ENCODE results near the gene SLC9A4. TPM values are rescaled to one million over a fixed set of nuclear protein-coding genes. Genes with fewer than 3 reads are reported as not detected.

SLC9A4 gene
- total RNA-seq, 2 donors from 2014 or later: not detected

DNA sequence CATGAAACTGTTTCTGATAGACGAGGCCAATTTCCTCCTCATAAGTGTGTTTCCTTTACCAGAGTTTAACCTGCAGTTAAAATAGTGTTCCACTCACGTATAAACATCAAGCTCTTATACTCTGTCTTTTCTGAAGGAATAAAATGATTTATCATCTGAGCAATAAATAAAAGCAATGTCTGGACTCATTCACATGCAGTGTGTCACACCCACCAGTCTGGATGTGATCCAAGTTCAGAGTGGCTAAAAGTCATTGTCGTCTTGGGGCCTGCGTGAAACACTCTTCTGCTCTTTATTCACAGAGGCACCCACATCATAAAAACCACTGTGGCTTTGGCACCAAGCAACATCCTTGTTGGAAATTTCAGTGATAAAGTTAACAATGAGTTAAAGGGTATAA lies 19.5 kb upstream of the SLC9A4 start:
- H3K4me1 ChIP-seq: no peaks in the 10 kb centered on the region
- DNase-seq (ENCODE audit: low spot score): no peak
- no peak for TF ChIP-seq CTCF (IDR thresholded peaks at IDR 0.05)

DNA sequence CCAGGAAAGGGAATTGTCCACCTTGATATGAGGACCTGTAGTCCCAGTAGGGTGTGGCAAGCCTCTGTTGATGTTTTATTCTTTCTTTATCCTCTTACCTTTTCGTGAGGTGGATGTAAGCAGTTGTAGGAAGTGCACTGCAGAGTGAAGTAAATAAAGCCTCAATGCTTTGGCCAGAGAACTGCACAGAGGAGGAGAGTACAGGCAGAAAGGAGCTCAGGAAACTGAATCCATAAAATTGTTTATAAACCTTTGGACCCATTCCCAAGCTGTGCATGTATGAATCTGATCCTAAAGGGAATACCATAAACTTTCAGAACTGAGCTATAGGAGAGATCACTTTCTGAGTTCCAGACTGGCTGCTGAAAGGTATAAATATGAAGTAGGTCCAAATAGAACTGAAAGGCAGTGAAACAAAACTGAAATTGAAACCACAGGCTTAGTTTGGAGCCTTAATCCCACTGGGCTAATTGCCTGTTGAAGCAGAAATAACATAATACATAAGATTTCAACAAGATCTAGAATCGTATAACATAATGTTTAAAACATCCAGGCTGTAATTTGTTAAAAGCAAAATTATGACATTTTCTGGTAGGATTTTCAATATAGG lies 17.9 kb upstream of the SLC9A4 start:
- Histone ChIP-seq H3K4me3 (no peak overlapping the region), H3K4me1 (no peaks in the 10 kb centered on the region), H3K27me3 (no peaks in the 10 kb centered on the region), H3K36me3 (no peaks in the 10 kb centered on the region), H3K27ac (no peak overlapping the region), H3K9me3 (peaks cover 0 to 7% of the 10 kb centered on the region in 2 donors)
- DNase-seq (ENCODE audit: low spot score): no peak
- no peak for TF ChIP-seq CTCF (IDR thresholded peaks at IDR 0.05)

More for the DNA sequence above, 19.5 kb upstream of the SLC9A4 start:
- peaks cover 0 to 7% of the 10 kb centered on the region in 2 donors for H3K9me3 ChIP-seq
- H3K4me3 ChIP-seq: no peak overlapping the region
- no peaks in the 10 kb centered on the region for H3K27me3 ChIP-seq
- H3K27ac ChIP-seq: no peak overlapping the region
- no peaks in the 10 kb centered on the region for H3K36me3 ChIP-seq

- H3K27me3 ChIP-seq: no peaks in the 10 kb centered on the region
Measured at GRCh38 chr2:102460467-102460866, 12.6 kb upstream of the SLC9A4 start.

GRCh38 chr2:102461188-102461587 lies 11.8 kb upstream of the SLC9A4 start:
- H3K9me3 ChIP-seq: peaks cover 0 to 2% of the 10 kb centered on the region in 2 donors
- no peak for TF ChIP-seq CTCF (IDR thresholded peaks at IDR 0.05)
- H3K27ac ChIP-seq: no peak overlapping the region
- H3K4me3 ChIP-seq: no peak overlapping the region
- no peak for DNase-seq (ENCODE audit: low spot score)
- H3K36me3 ChIP-seq: no peaks in the 10 kb centered on the region
- no peaks in the 10 kb centered on the region for H3K27me3 ChIP-seq
- no peaks in the 10 kb centered on the region for H3K4me1 ChIP-seq

More at GRCh38 chr2:102460467-102460866, 12.6 kb upstream of the SLC9A4 start:
- no peaks in the 10 kb centered on the region for H3K4me1 ChIP-seq
- H3K36me3 ChIP-seq: no peaks in the 10 kb centered on the region
- DNase-seq (ENCODE audit: low spot score): no peak
- H3K9me3 ChIP-seq: peaks cover 0 to 7% of the 10 kb centered on the region in 2 donors
- TF ChIP-seq CTCF (IDR thresholded peaks at IDR 0.05): no peak
- no peak overlapping the region for H3K4me3 ChIP-seq
- H3K27ac ChIP-seq: no peak overlapping the region

GRCh38 chr2:102463160-102463559 lies 9.9 kb upstream of the SLC9A4 start:
- DNase-seq (ENCODE audit: low spot score): no peak
- H3K4me1 ChIP-seq: no peaks in the 10 kb centered on the region
- TF ChIP-seq CTCF (IDR thresholded peaks at IDR 0.05): no peak
- no peaks in the 10 kb centered on the region for H3K9me3 ChIP-seq
- no peak overlapping the region for H3K27ac ChIP-seq
- no peaks in the 10 kb centered on the region for H3K27me3 ChIP-seq
- H3K36me3 ChIP-seq: no peaks in the 10 kb centered on the region
- no peak overlapping the region for H3K4me3 ChIP-seq

- Histone ChIP-seq H3K9me3 (peaks cover 0 to 19% of the 10 kb centered on the region in 2 donors), H3K4me1 (no peaks in the 10 kb centered on the region), H3K36me3 (no peaks in the 10 kb centered on the region), H3K27ac (no peak overlapping the region), H3K4me3 (no peak overlapping the region), H3K27me3 (no peaks in the 10 kb centered on the region)
- DNase-seq (ENCODE audit: low spot score): no peak
- TF ChIP-seq CTCF (IDR thresholded peaks at IDR 0.05): no peak
Measured at GRCh38 chr2:102470168-102470567, 2.9 kb upstream of the SLC9A4 start.
